KOPT-K1 (cell line): ENCODE data around the gene BRDT.
"Not testable (repeated sequence)": the region's sequence is repeated elsewhere in the genome, so short reads cannot be mapped to it uniquely, and the experiment has no call there.

Source experiments
- H3K27ac ChIP-seq: fragments of 200-600 bp; sonication (generic); 2 replicates; pipeline ENCODE4 v1.5.1; 2016; ENCODE audit warnings: antibody characterized with exemption, mild to moderate bottlenecking, low read depth, low read length; ENCODE audit not compliant: poor library complexity, severe bottlenecking
- H3K36me3 ChIP-seq: fragments of 200-600 bp; sonication (generic); 2 replicates; pipeline ENCODE4 v1.5.1; 2017; ENCODE audit warnings: antibody characterized with exemption, mild to moderate bottlenecking, low read length, moderate library complexity; ENCODE audit not compliant: insufficient read depth
- H3K9me3 ChIP-seq: fragments of 200-600 bp; sonication (generic); 2 replicates; pipeline ENCODE4 v1.5.1; 2017; ENCODE audit warnings: antibody characterized with exemption, low read length, mild to moderate bottlenecking; ENCODE audit not compliant: insufficient read depth, poor library complexity, severe bottlenecking

Gene BRDT

DNA sequence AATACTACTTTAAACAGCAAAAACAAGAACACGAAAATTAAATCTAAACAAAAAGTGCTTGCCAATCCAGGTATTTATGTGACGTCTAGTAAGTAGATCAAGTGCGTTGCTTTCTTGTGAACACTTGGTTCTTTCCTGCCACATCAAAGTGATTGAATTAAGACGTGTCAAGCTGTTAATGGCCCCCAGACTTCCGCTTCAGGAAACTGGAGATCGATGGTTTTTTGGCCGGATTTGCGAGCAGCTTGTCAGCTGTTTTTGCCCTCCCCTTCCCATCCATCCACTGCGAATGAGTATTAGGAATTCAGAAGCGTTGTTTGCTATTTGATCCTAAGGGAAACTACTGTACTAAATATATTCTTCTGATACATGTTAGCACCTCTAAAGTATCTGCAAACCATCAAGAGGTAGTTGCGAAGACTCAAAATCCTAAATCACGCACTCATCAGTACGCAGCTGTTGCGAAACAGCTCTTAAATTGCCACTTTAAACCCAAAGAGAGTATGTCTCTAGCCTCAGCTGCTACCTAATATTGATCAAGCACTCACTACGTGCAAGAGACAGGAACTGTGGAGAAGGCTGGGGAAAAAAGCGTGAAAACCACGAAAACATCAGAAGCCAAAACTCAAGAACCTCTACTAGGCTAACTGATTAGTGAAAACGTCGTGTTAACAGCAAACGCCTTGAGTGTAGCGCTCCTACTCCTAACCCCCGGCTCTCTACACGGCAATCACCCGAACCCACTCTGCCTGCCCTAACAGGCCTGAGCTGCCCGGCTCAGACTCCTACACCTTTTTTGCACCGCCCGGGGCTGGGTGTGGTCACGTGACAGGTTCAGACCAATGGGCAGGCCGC is 473 bp upstream of the BRDT start:
- H3K36me3 ChIP-seq, result no peaks in the 10 kb centered on the region
- peak overlapping the region; percentile 1 for H3K27ac ChIP-seq
- H3K9me3 ChIP-seq, result peaks cover 6% of the 10 kb centered on the region

DNA sequence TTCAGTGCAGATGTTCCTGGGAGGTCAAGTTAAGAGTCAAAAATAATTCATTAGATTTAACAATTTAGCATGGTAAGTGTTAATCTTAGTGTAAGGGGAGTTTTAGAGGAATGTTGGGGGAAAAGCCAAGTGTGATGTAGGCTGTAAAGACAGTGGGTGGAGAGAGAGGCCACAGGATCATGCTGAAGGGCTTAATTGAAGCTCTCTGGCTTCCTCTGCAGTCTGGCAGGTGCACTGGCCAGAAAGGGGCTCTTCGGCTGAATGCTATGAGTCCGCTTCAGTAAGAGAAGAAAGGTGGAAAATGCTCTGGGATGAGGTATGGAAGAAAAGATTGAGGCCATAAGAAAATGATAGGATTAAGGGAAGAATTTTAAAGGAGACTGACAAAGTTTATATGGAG is 3.0 kb downstream of the BRDT start:
- Histone ChIP-seq H3K9me3 (peaks cover 6% of the 10 kb centered on the region), H3K36me3 (no peaks in the 10 kb centered on the region), H3K27ac (no peak overlapping the region)

- Histone ChIP-seq H3K27ac (no peak overlapping the region), H3K9me3 (no peaks in the 10 kb centered on the region), H3K36me3 (no peaks in the 10 kb centered on the region)
Measured at GRCh38 chr1:91958926-91959325, 9.7 kb downstream of the BRDT start.

DNA sequence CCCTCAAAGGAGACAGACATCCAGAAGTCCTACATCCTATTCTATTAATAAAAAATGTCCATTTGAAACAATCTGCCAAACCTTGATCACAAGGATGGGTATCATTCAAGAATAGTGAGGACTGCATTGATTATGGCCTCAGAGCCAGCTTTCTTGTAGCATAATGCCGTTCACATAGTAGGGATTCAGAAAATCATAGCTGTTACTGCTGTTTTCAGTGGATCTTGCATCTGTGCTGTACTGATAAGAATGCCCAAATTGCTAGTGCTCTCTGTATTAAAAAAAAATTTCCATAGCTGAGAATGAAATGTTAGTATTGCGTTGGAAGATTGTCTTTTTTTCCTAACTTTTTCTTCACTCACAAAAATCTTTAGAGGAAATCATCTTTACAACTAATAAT is 19.1 kb downstream of the BRDT start:
- Histone ChIP-seq H3K27ac (no peak overlapping the region), H3K9me3 (peaks cover 3% of the 10 kb centered on the region), H3K36me3 (no peaks in the 10 kb centered on the region)

GRCh38 chr1:91979383-91979782 is 30.2 kb downstream of the BRDT start:
- no peak overlapping the region for H3K27ac ChIP-seq
- no peaks in the 10 kb centered on the region for H3K36me3 ChIP-seq

DNA sequence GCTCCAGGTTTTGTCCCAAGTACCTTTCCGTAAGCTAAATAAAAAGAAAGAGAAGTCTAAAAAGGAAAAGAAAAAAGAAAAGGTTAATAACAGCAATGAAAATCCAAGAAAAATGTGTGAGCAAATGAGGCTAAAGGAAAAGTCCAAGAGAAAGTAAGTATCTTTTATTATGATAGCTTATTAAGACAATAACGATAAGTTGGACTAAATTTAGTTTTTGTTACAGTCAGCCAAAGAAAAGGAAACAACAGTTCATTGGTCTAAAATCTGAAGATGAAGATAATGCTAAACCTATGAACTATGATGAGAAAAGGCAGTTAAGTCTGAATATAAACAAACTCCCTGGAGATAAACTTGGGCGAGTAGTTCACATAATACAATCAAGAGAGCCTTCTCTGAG is 31.5 kb downstream of the BRDT start:
- Histone ChIP-seq H3K9me3 (no peaks in the 10 kb centered on the region), H3K27ac (no peak overlapping the region), H3K36me3 (no peaks in the 10 kb centered on the region)

More at GRCh38 chr1:91979383-91979782, 30.2 kb downstream of the BRDT start:
- no peaks in the 10 kb centered on the region for H3K9me3 ChIP-seq

DNA sequence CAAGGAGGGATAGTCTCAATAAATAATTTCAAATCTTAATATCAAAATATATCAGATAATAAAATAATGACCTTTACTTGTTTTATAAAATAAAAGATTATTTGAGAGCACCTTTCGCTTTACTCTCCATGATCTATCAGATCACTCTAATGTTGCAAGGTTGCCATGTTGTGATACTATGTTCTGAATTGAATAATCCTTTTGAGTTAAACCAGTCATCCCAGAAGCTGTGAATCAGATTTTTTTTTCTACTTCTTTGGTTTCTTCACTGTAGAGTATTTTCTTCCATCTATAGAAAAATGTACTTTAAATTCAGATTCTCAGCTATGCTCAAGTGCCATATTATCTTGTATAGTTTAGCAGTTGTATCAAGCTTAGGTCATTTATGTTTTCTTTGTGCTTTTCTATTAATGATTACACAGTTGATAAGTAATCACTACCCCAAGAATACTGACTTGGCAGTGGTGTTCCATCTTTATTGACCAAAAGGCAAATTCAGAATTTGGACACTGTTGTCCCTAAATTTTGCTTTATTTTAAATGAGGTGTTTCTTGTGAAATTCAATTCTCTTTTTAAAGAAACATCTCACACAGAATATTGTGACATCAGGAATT is 32.9 kb downstream of the BRDT start:
- Histone ChIP-seq H3K9me3 (no peaks in the 10 kb centered on the region), H3K36me3 (no peaks in the 10 kb centered on the region), H3K27ac (no peak overlapping the region)

DNA sequence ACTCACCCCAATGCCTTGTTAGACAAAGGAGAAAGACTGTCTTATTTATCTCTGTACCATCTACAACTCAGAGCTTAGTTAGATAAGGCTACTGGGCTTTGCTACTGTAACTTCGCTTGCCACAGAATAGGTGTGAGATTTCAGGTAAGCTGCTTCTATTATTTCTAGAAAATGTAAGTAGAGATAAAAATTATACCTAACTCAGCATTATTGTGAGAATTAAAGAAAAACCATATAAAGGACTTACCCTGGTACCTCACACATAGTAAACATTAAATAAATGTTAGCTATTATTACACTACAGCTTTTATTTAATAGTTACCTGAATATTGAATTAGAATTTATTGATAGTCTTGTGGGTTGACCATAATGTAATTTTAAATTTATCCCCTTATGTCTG is 44.1 kb downstream of the BRDT start:
- no peaks in the 10 kb centered on the region for H3K9me3 ChIP-seq
- H3K36me3 ChIP-seq, result no peaks in the 10 kb centered on the region
- no peak overlapping the region for H3K27ac ChIP-seq

DNA sequence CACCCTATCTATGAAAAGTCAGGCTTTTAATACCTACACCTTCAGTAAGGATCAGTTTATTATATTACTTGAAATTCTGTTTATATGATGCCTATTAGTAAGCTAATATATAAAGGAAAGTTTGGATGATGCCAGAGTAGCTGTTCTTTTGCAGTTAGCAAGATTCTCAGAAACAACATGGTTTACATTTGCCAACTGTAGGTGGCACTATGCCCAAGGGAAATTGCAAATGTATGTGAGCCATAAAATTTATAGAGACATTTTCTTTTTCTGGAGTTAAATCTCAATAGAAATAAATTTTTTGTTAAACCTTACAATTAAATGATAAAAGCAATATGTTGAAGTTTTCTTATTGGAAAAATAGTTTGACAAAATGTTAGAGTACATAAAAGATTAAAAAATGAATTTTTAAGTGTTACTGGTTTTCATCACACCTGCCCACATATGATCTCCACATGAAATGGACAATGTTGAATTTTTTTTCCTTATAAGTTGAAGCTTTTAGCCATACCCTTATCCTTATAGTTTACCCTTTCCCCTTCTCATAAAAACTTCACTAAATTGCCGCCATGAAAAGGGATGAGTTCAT is 48.5 kb downstream of the BRDT start:
- Histone ChIP-seq H3K27ac (no peak overlapping the region), H3K9me3 (no peaks in the 10 kb centered on the region), H3K36me3 (no peaks in the 10 kb centered on the region)

DNA sequence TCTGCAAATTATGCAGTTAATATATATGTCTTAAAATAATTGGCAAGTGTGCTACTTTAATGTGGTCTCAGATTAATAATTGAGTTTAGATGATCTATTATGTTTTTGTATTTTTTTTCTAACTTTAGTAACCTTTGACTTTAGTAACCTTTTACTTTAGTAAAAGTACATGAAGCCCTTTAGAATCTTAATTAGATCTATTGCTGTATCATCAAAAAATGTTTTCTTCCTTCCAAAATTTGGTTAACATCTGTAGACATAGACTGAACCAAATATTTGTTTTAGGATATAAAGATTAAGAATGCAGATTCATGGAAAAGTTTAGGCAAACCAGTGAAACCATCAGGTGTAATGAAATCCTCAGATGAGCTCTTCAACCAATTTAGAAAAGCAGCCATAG is 54.9 kb downstream of the BRDT start:
- Histone ChIP-seq H3K9me3 (no peaks in the 10 kb centered on the region), H3K36me3 (no peaks in the 10 kb centered on the region), H3K27ac (no peak overlapping the region)

GRCh38 chr1:92013923-92014322 is 64.7 kb downstream of the BRDT start:
- Histone ChIP-seq H3K9me3 (no peaks in the 10 kb centered on the region), H3K27ac (no peak overlapping the region), H3K36me3 (no peaks in the 10 kb centered on the region)

GRCh38 chr1:92016720-92017316 is 67.6 kb downstream of the BRDT start:
- Histone ChIP-seq H3K27ac (peak overlapping the region; percentile 47), H3K36me3 (no peaks in the 10 kb centered on the region), H3K9me3 (peaks cover 5% of the 10 kb centered on the region)

DNA sequence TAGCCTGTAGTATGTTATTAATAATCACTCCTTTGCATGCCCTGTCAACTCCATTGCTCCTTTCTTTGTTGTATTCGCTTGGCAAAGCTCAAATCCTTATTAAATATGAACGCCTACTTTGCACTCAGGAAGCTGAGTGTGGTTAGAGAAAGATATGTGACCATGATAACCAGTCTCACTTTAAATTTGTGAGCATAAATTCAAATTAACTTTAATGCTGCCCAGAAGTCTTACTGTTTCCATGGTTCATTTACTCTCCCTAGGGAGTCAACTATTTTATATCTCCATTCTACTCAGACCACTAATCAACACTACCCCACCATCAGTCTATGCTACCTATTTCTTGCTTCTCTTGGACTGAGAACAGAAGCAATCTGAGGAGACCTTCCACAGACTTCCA is 68.5 kb downstream of the BRDT start:
- Histone ChIP-seq H3K27ac (peak overlapping the region; percentile 34), H3K36me3 (no peaks in the 10 kb centered on the region), H3K9me3 (peaks cover 5% of the 10 kb centered on the region)

DNA sequence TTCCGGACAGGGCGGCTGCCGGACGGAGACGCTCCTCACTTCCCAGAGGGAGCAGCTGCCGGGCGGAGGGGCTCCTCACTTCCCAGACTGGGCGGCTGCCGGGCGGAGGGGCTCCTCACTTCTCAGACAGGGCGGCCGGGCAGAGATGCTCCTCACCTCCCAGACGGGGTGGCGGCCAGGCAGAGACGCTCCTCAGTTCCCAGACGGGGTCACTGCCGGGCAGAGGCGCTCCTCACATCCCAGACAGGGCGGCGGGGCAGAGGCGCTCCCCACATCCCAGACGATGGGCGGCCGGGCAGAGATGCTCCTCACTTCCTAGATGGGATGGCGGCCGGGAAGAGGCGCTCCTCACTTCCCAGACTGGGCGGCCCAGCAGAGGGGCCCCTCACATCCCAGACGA is 76.8 kb downstream of the BRDT start:
- not testable (repeated sequence) for H3K9me3 ChIP-seq, H3K36me3 ChIP-seq, H3K27ac ChIP-seq

- Histone ChIP-seq H3K9me3 (peaks cover 7% of the 10 kb centered on the region), H3K36me3 (no peaks in the 10 kb centered on the region), H3K27ac (no peak overlapping the region)
Measured at GRCh38 chr1:92026806-92027205, 77.6 kb downstream of the BRDT start.
